Upper lobe of left lung (tissue), 4 donors: Measurements from ENCODE around the gene CCN6.

ENCODE experiments used
- POLR2AphosphoS5 ChIP-seq, 2 donors: sonication (generic); formaldehyde crosslinking; IDR thresholded peaks; one replicate each; pipeline ENCODE4 v1.5.1; 2017; ENCODE audit warnings: antibody characterized with exemption in 2 of 2
- TF ChIP-seq, protein P1 (sequence below), 6 experiments: fragments of 450-650 bp in 4 of 6; fragments of 200-600 bp in 2 of 6; sonication (generic) in 2 of 6; IDR thresholded peaks; one replicate each; pipeline ENCODE4 v1.5.1; 2016 to 2019; ENCODE audit warnings: antibody characterized with exemption in 6 of 6

- no peak for TF ChIP-seq POLR2AphosphoS5 (IDR thresholded peaks at IDR 0.05)
- TF ChIP-seq, protein P1, sequence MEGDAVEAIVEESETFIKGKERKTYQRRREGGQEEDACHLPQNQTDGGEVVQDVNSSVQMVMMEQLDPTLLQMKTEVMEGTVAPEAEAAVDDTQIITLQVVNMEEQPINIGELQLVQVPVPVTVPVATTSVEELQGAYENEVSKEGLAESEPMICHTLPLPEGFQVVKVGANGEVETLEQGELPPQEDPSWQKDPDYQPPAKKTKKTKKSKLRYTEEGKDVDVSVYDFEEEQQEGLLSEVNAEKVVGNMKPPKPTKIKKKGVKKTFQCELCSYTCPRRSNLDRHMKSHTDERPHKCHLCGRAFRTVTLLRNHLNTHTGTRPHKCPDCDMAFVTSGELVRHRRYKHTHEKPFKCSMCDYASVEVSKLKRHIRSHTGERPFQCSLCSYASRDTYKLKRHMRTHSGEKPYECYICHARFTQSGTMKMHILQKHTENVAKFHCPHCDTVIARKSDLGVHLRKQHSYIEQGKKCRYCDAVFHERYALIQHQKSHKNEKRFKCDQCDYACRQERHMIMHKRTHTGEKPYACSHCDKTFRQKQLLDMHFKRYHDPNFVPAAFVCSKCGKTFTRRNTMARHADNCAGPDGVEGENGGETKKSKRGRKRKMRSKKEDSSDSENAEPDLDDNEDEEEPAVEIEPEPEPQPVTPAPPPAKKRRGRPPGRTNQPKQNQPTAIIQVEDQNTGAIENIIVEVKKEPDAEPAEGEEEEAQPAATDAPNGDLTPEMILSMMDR (IDR thresholded peaks at IDR 0.05), result no peak
Measured at GRCh38 chr6:112117554-112117953, 63.6 kb downstream of the CCN6 start.
